Measurements from ENCODE around the gene PRICKLE3.
"Not testable (repeated sequence)": the region's sequence is repeated elsewhere in the genome, so short reads cannot be mapped to it uniquely, and the experiment has no call there.

Gene PRICKLE3

GRCh38 chrX:49176421-49177326 is 9.5 kb downstream of the PRICKLE3 start:
- no peak overlapping the region for H3K4me3 ChIP-seq (ENCODE audit: low read length)
- H3K9me3 ChIP-seq (ENCODE audit: control insufficient read depth, low read depth, low read length) = peaks cover 7% of the 10 kb centered on the region
- H3K4me1 ChIP-seq (ENCODE audit: control insufficient read depth, low read depth, low read length) = no peaks in the 10 kb centered on the region
- peaks cover 5% of the 10 kb centered on the region for H3K36me3 ChIP-seq (ENCODE audit: control insufficient read depth, low read depth, low read length)
- H3K9ac ChIP-seq (ENCODE audit: low read length) = no peak overlapping the region
- peaks cover 17% of the 10 kb centered on the region for H3K27me3 ChIP-seq (ENCODE audit: control insufficient read depth, insufficient read depth, low read length)
- H3K27ac ChIP-seq (ENCODE audit: low read length) = no peak overlapping the region

GRCh38 chrX:49175435-49176274 is 10.5 kb downstream of the PRICKLE3 start:
- H3K9me3 ChIP-seq (ENCODE audit: control insufficient read depth, low read depth, low read length) = peaks cover 7% of the 10 kb centered on the region
- no peaks in the 10 kb centered on the region for H3K4me1 ChIP-seq (ENCODE audit: control insufficient read depth, low read depth, low read length)
- no peak overlapping the region for H3K27ac ChIP-seq (ENCODE audit: low read length)
- H3K27me3 ChIP-seq (ENCODE audit: control insufficient read depth, insufficient read depth, low read length) = peaks cover 27% of the 10 kb centered on the region
- H3K9ac ChIP-seq (ENCODE audit: low read length) = no peak overlapping the region
- peaks cover 5% of the 10 kb centered on the region for H3K36me3 ChIP-seq (ENCODE audit: control insufficient read depth, low read depth, low read length)
- H3K4me3 ChIP-seq (ENCODE audit: low read length) = no peak overlapping the region

GRCh38 chrX:49174723-49175122 is 11.4 kb downstream of the PRICKLE3 start:
- peaks cover 5% of the 10 kb centered on the region for H3K36me3 ChIP-seq (ENCODE audit: control insufficient read depth, low read depth, low read length)
- no peak overlapping the region for H3K9ac ChIP-seq (ENCODE audit: low read length)
- no peaks in the 10 kb centered on the region for H3K4me1 ChIP-seq (ENCODE audit: control insufficient read depth, low read depth, low read length)
- H3K27ac ChIP-seq (ENCODE audit: low read length) = no peak overlapping the region
- H3K27me3 ChIP-seq (ENCODE audit: control insufficient read depth, insufficient read depth, low read length) = peaks cover 27% of the 10 kb centered on the region
- peaks cover 4% of the 10 kb centered on the region for H3K9me3 ChIP-seq (ENCODE audit: control insufficient read depth, low read depth, low read length)
- no peak overlapping the region for H3K4me3 ChIP-seq (ENCODE audit: low read length)

- not testable (repeated sequence) for H3K9ac ChIP-seq (ENCODE audit: low read length); H3K9me3 ChIP-seq (ENCODE audit: control insufficient read depth, low read depth, low read length); H3K27ac ChIP-seq (ENCODE audit: low read length); H3K4me3 ChIP-seq (ENCODE audit: low read length); H3K4me1 ChIP-seq (ENCODE audit: control insufficient read depth, low read depth, low read length); H3K36me3 ChIP-seq (ENCODE audit: control insufficient read depth, low read depth, low read length)
- H3K27me3 ChIP-seq (ENCODE audit: control insufficient read depth, insufficient read depth, low read length) = peaks cover 27% of the 10 kb centered on the region
Measured at GRCh38 chrX:49173544-49173943, 12.6 kb downstream of the PRICKLE3 start.

- Histone ChIP-seq H3K4me3 (ENCODE audit: low read length) (peak overlapping the region; percentile 41), H3K27ac (ENCODE audit: low read length) (no peak overlapping the region), H3K9me3 (ENCODE audit: control insufficient read depth, low read depth, low read length) (no peaks in the 10 kb centered on the region), H3K9ac (ENCODE audit: low read length) (no peak overlapping the region), H3K4me1 (ENCODE audit: control insufficient read depth, low read depth, low read length) (peaks cover 6% of the 10 kb centered on the region), H3K27me3 (ENCODE audit: control insufficient read depth, insufficient read depth, low read length) (peaks cover 27% of the 10 kb centered on the region), H3K36me3 (ENCODE audit: control insufficient read depth, low read depth, low read length) (no peaks in the 10 kb centered on the region)
Measured at GRCh38 chrX:49172280-49172780, 13.8 kb downstream of the PRICKLE3 start.

- Histone ChIP-seq H3K4me3 (ENCODE audit: low read length) (peak within 1 kb of the TSS; percentile 41), H3K27ac (ENCODE audit: low read length) (no peak within 1 kb of the TSS)
Measured at GRCh38 chrX:49171752-49172279, 14.4 kb downstream of the PRICKLE3 start, which contains the start of gene PLP2. TSS of gene PLP2 (plus strand) at chrX:49171898. CDS start at chrX:49172001, 103 bp downstream.

GRCh38 chrX:49167740-49168108 is 18.4 kb downstream of the PRICKLE3 start:
- Histone ChIP-seq H3K27ac (ENCODE audit: low read length) (no peak overlapping the region), H3K9ac (ENCODE audit: low read length) (no peak overlapping the region), H3K27me3 (ENCODE audit: control insufficient read depth, insufficient read depth, low read length) (peaks cover 29% of the 10 kb centered on the region), H3K4me1 (ENCODE audit: control insufficient read depth, low read depth, low read length) (peaks cover 6% of the 10 kb centered on the region), H3K9me3 (ENCODE audit: control insufficient read depth, low read depth, low read length) (no peaks in the 10 kb centered on the region), H3K36me3 (ENCODE audit: control insufficient read depth, low read depth, low read length) (no peaks in the 10 kb centered on the region), H3K4me3 (ENCODE audit: low read length) (peak overlapping the region; percentile 52)

More at GRCh38 chrX:49171752-49172279, 14.4 kb downstream of the PRICKLE3 start, which contains the start of gene PLP2:
- Histone ChIP-seq H3K9me3 (ENCODE audit: control insufficient read depth, low read depth, low read length) (no peaks in the 10 kb centered on the region), H3K27me3 (ENCODE audit: control insufficient read depth, insufficient read depth, low read length) (peaks cover 27% of the 10 kb centered on the region), H3K4me1 (ENCODE audit: control insufficient read depth, low read depth, low read length) (peaks cover 6% of the 10 kb centered on the region), H3K9ac (ENCODE audit: low read length) (no peak within 1 kb of the TSS), H3K36me3 (ENCODE audit: control insufficient read depth, low read depth, low read length) (no peaks in the 10 kb centered on the region)

- Histone ChIP-seq H3K4me1 (ENCODE audit: control insufficient read depth, low read depth, low read length) (peaks cover 6% of the 10 kb centered on the region), H3K9ac (ENCODE audit: low read length) (no peak overlapping the region), H3K9me3 (ENCODE audit: control insufficient read depth, low read depth, low read length) (no peaks in the 10 kb centered on the region)
Measured at GRCh38 chrX:49166914-49167739, 19.0 kb downstream of the PRICKLE3 start.

GRCh38 chrX:49165901-49166881 is 20.0 kb downstream of the PRICKLE3 start:
- Histone ChIP-seq H3K9ac (ENCODE audit: low read length) (no peak overlapping the region), H3K4me3 (ENCODE audit: low read length) (peak overlapping the region; percentile 52), H3K27ac (ENCODE audit: low read length) (no peak overlapping the region), H3K36me3 (ENCODE audit: control insufficient read depth, low read depth, low read length) (no peaks in the 10 kb centered on the region), H3K4me1 (ENCODE audit: control insufficient read depth, low read depth, low read length) (peaks cover 6% of the 10 kb centered on the region), H3K9me3 (ENCODE audit: control insufficient read depth, low read depth, low read length) (no peaks in the 10 kb centered on the region), H3K27me3 (ENCODE audit: control insufficient read depth, insufficient read depth, low read length) (peaks cover 27% of the 10 kb centered on the region)

More at GRCh38 chrX:49166914-49167739, 19.0 kb downstream of the PRICKLE3 start:
- Histone ChIP-seq H3K27me3 (ENCODE audit: control insufficient read depth, insufficient read depth, low read length) (peaks cover 29% of the 10 kb centered on the region), H3K36me3 (ENCODE audit: control insufficient read depth, low read depth, low read length) (no peaks in the 10 kb centered on the region), H3K4me3 (ENCODE audit: low read length) (peak overlapping the region; percentile 52), H3K27ac (ENCODE audit: low read length) (no peak overlapping the region)

Measured in iPS-18a (cell line).